Measurements from ENCODE around the gene SKP1.

GRCh38 chr5:134174841-134175839 is 1.6 kb downstream of the SKP1 start:
- TF ChIP-seq SIN3A (IDR thresholded peaks at IDR 0.05; ENCODE audit: borderline replicate concordance, insufficient read depth, low read length), result no peak
- TF ChIP-seq REST (IDR thresholded peaks at IDR 0.05; ENCODE audit: insufficient read depth in 1 of 2, low read depth in 2 of 2, low read length in 2 of 2), result no peak
- TF ChIP-seq POLR2AphosphoS5 (IDR thresholded peaks at IDR 0.05; ENCODE audit: low read depth, low read length), result no peak
- no peak for TF ChIP-seq TAF1 (IDR thresholded peaks at IDR 0.05; ENCODE audit: borderline replicate concordance, insufficient read depth, low read length)
- no peak for TF ChIP-seq FOXP2 (optimal IDR thresholded peaks at IDR 0.05; ENCODE audit: borderline replicate concordance, extremely low read depth, extremely low read length, insufficient read depth)

All from PFSK-1 (cell line).